Cardiac fibroblast (primary cell): Measurements from ENCODE around the gene ZNHIT3.
"Not testable (repeated sequence)": the region's sequence is repeated elsewhere in the genome, so short reads cannot be mapped to it uniquely, and the experiment has no call there.

ENCODE experiments used
- DNase-seq, 2 donors: peaks; one replicate each; pipeline versions ENCODE4 v3.0.0 to v3.0.0-alpha.2; 2010; ENCODE audit warnings: low read depth in 2 of 2
- H3K4me3 ChIP-seq, 2 donors: replicated peaks in 1 of 2; 1 replicate in 1 of 2; 2 replicates in 1 of 2; pipeline ENCODE4 v1.5.1; 2011; ENCODE audit warnings: low read depth in 2 of 2, low read length in 2 of 2, mild to moderate bottlenecking in 2 of 2, moderate library complexity in 1 of 2
- CTCF ChIP-seq: IDR thresholded peaks from one replicate; pipeline ENCODE4 v1.5.1; 2011; ENCODE audit warnings: low read depth, mild to moderate bottlenecking, low read length, inconsistent platforms

Gene ZNHIT3

GRCh38 chr17:36486204-36487194 is at the start of gene ZNHIT3:
ZNHIT3 (plus strand) TSS chr17:36486681; CDS start chr17:36486700, 19 bp downstream.
- peak within 1 kb of the TSS; percentile 95 to 97 for H3K4me3 ChIP-seq
- no peak for TF ChIP-seq CTCF

DNA sequence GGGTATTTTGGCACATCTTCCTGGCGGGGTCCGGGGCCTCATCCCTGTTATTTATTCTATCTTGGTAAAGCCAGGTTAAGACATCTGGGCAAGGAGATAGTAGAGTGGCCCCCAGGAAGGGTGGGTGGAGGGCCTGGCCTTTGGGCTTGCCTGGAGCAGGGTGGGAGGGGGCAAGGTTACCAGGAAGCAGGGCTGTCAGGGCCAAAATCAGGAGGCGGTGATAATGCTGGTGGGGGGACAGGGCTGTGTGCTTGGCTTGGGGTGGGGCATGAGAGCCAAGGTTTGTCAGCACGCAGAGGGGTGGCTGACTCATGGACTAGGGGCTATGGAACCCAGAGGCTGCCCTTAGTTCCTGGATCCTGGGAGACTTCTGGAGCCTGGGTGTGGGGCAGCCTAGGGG is 44.7 kb upstream of the ZNHIT3 start:
- H3K4me3 ChIP-seq, DNase-seq: not testable (repeated sequence)

More at GRCh38 chr17:36486204-36487194, at the start of gene ZNHIT3:
- DNase-seq: peak; percentile 95 to 96

DNA sequence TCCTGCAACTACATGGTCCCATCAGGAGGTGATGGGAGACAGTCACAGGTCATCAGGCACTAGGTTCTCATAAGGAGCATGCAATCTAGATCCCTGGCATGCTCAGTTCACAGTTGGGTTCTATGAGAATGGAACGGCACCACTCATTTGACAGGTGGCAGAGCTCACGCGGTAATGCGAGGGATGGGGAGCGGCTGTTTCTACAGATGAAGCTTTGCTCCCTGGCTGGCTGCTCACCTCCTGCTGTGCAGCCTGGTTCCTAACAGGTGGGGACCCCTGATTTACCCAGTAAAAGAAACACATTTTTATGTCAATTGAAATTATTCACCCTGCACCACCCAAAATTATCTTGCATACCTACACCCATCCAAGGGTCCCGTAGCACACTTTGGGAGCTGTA is 42.7 kb upstream of the ZNHIT3 start:
- DNase-seq: no peak
- H3K4me3 ChIP-seq: no peak overlapping the region
- TF ChIP-seq CTCF: no peak

DNA sequence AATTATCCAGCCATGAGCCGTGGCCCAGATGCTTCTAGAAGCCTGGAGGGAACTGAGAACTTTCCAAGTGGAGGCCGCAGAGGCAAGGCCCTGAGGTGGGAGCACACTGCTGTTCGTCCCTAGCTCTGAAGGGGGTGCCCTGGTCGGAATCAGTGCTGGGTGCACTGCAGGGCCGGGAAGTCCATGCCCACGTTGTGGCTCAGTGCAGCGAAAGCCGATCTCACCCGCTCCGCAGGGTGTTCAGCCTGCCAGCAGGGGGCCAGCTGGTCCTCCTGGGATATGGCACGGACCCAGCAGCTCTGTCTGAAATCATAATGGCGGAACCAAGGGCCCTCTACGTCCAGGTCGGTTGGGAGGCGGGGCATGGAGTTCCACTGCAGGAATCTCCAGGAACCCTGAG is 36.5 kb upstream of the ZNHIT3 start:
- DNase-seq, H3K4me3 ChIP-seq: not testable (repeated sequence)

GRCh38 chr17:36452888-36453287 is 33.6 kb upstream of the ZNHIT3 start:
- DNase-seq, H3K4me3 ChIP-seq: not testable (repeated sequence)

DNA sequence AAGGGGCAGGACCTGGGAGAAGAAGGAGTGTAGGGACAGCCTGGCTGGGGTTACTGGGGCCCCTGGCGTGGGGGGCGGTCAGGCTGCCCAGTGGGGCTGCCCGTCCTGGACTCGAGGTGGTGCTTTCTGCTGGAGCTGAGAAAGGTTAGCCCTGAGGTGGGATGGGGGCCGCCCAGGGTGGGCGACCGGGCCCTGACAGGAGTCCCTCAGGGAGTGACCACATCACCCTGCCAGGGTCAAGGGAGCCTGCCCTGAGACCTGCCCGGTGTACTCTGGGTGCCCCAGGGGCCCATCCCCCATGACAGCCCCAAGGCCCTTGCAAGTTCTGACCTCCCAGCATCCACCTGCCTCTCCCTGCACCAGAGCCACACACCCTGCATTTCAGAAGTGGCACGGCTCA is 28.8 kb upstream of the ZNHIT3 start:
- not testable (repeated sequence) for H3K4me3 ChIP-seq, DNase-seq

- no peak for TF ChIP-seq CTCF
- no peak for DNase-seq
- no peak overlapping the region for H3K4me3 ChIP-seq
Observed at GRCh38 chr17:36459045-36459444, 27.4 kb upstream of the ZNHIT3 start.

GRCh38 chr17:36459601-36460000 is 26.9 kb upstream of the ZNHIT3 start:
- no peak overlapping the region for H3K4me3 ChIP-seq
- DNase-seq: no peak
- no peak for TF ChIP-seq CTCF
